ENCODE measurements around the gene ZNF136. TPM values are rescaled to one million over a fixed set of nuclear protein-coding genes. Genes with fewer than 3 reads are reported as not detected.

The ZNF136 gene
- total and polyA plus RNA-seq, 2 of the 8 experiments (the other 6 are each of a cell fraction or from before 2014, with no cell fraction given) = 1.6 to 6.9 TPM

DNA sequence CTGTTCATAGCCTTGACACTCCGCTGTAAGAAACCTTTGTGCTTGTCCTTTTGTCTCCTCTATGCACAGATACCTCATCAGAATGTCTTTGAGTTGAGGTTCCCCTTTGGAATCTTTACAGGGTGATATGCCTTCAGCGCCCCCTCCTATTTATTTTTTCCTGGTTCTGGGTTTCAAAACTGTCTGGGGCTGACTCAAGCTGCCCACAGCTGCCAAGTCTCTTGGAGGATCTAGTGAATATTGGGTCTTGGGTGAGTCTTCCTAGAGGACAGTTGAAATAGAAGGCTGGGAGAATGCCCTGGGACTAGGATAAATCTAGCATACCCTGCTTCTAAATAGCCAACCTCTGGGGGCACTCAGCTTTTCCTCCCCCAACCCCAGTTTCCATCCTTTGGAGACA, 930 bp downstream of the ZNF136 start (continued):
- TF ChIP-seq, protein P1, sequence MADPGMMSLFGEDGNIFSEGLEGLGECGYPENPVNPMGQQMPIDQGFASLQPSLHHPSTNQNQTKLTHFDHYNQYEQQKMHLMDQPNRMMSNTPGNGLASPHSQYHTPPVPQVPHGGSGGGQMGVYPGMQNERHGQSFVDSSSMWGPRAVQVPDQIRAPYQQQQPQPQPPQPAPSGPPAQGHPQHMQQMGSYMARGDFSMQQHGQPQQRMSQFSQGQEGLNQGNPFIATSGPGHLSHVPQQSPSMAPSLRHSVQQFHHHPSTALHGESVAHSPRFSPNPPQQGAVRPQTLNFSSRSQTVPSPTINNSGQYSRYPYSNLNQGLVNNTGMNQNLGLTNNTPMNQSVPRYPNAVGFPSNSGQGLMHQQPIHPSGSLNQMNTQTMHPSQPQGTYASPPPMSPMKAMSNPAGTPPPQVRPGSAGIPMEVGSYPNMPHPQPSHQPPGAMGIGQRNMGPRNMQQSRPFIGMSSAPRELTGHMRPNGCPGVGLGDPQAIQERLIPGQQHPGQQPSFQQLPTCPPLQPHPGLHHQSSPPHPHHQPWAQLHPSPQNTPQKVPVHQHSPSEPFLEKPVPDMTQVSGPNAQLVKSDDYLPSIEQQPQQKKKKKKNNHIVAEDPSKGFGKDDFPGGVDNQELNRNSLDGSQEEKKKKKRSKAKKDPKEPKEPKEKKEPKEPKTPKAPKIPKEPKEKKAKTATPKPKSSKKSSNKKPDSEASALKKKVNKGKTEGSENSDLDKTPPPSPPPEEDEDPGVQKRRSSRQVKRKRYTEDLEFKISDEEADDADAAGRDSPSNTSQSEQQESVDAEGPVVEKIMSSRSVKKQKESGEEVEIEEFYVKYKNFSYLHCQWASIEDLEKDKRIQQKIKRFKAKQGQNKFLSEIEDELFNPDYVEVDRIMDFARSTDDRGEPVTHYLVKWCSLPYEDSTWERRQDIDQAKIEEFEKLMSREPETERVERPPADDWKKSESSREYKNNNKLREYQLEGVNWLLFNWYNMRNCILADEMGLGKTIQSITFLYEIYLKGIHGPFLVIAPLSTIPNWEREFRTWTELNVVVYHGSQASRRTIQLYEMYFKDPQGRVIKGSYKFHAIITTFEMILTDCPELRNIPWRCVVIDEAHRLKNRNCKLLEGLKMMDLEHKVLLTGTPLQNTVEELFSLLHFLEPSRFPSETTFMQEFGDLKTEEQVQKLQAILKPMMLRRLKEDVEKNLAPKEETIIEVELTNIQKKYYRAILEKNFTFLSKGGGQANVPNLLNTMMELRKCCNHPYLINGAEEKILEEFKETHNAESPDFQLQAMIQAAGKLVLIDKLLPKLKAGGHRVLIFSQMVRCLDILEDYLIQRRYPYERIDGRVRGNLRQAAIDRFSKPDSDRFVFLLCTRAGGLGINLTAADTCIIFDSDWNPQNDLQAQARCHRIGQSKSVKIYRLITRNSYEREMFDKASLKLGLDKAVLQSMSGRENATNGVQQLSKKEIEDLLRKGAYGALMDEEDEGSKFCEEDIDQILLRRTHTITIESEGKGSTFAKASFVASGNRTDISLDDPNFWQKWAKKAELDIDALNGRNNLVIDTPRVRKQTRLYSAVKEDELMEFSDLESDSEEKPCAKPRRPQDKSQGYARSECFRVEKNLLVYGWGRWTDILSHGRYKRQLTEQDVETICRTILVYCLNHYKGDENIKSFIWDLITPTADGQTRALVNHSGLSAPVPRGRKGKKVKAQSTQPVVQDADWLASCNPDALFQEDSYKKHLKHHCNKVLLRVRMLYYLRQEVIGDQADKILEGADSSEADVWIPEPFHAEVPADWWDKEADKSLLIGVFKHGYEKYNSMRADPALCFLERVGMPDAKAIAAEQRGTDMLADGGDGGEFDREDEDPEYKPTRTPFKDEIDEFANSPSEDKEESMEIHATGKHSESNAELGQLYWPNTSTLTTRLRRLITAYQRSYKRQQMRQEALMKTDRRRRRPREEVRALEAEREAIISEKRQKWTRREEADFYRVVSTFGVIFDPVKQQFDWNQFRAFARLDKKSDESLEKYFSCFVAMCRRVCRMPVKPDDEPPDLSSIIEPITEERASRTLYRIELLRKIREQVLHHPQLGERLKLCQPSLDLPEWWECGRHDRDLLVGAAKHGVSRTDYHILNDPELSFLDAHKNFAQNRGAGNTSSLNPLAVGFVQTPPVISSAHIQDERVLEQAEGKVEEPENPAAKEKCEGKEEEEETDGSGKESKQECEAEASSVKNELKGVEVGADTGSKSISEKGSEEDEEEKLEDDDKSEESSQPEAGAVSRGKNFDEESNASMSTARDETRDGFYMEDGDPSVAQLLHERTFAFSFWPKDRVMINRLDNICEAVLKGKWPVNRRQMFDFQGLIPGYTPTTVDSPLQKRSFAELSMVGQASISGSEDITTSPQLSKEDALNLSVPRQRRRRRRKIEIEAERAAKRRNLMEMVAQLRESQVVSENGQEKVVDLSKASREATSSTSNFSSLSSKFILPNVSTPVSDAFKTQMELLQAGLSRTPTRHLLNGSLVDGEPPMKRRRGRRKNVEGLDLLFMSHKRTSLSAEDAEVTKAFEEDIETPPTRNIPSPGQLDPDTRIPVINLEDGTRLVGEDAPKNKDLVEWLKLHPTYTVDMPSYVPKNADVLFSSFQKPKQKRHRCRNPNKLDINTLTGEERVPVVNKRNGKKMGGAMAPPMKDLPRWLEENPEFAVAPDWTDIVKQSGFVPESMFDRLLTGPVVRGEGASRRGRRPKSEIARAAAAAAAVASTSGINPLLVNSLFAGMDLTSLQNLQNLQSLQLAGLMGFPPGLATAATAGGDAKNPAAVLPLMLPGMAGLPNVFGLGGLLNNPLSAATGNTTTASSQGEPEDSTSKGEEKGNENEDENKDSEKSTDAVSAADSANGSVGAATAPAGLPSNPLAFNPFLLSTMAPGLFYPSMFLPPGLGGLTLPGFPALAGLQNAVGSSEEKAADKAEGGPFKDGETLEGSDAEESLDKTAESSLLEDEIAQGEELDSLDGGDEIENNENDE (IDR thresholded peaks at IDR 0.05; ENCODE audit: insufficient replicate concordance, low read length) = no peak
- TF ChIP-seq EZH2 (IDR thresholded peaks at IDR 0.05; ENCODE audit: low read depth, low read length, severe bottlenecking) (no peak), YY1 (IDR thresholded peaks at IDR 0.05; ENCODE audit: low read depth, low read length) (no peak), PHF8 (conservative IDR thresholded peaks at IDR 0.05; ENCODE audit: low read depth, low read length) (no peak)
- TF ChIP-seq, protein P2, sequence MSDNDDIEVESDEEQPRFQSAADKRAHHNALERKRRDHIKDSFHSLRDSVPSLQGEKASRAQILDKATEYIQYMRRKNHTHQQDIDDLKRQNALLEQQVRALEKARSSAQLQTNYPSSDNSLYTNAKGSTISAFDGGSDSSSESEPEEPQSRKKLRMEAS (IDR thresholded peaks at IDR 0.05) = no peak
